ENCODE results near the gene ORC3. TPM values are rescaled to one million over a fixed set of nuclear protein-coding genes. Genes with fewer than 3 reads are reported as not detected.

ORC3 gene
- total RNA-seq, 1 donor from 2014 or later: 50.3 TPM

Other genes with a start within 250 kb of the ORC3 start
- gene C6orf163, start 245.3 kb upstream of the ORC3 start, total RNA-seq (ENCODE audit: insufficient read depth, low replicate concordance): 4.3 TPM
- gene CFAP206, start 182.2 kb upstream of the ORC3 start, total RNA-seq (ENCODE audit: insufficient read depth, low replicate concordance): 5.1 TPM
- 11.3 TPM for gene SLC35A1, start 117.2 kb upstream of the ORC3 start, total RNA-seq (ENCODE audit: insufficient read depth, low replicate concordance)
- 59.0 TPM for gene RARS2, start 148 bp upstream of the ORC3 start, total RNA-seq (ENCODE audit: insufficient read depth, low replicate concordance)
- 6.5 TPM for gene AKIRIN2, start 112.1 kb downstream of the ORC3 start, total RNA-seq (ENCODE audit: insufficient read depth, low replicate concordance)

All from umbilical cord (tissue), 1 donor.